Heart left ventricle (tissue), 16 donors: ENCODE measurements around the gene SUSD4. TPM values are rescaled to one million over a fixed set of nuclear protein-coding genes. Genes with fewer than 3 reads are reported as not detected.
A peak's percentile ranks its signal among the peaks of the same experiment; 100 is the strongest.

Source experiments
- ATAC-seq, 4 donors: fragments of 200-7000 bp; cut with Tn5 transposase; one replicate each; pipeline ENCODE4 v1.9.1; 2020 to 2022; ENCODE audit warnings: moderate library complexity in 4 of 4, mild to moderate bottlenecking in 3 of 4, moderate number of reproducible peaks in 1 of 4
- DNase-seq, 5 donors: peaks; one replicate each; pipeline ENCODE4 v3.0.0-alpha.2; 2020
- H3K27ac ChIP-seq, 12 donors: fragments of 200-600 bp; sonication (generic) in 4 of 12; one replicate each; pipeline versions ENCODE4 v1.5.0 to v1.8.0; 2016 to 2022; ENCODE audit warnings: mild to moderate bottlenecking in 2 of 12
- H3K27me3 ChIP-seq, 9 donors: fragments of 200-600 bp; sonication (generic) in 2 of 9; one replicate each; pipeline versions ENCODE4 v1.5.1 to v1.8.0; 2016 to 2022; ENCODE audit warnings: mild to moderate bottlenecking in 3 of 9
- H3K36me3 ChIP-seq, 9 donors: fragments of 200-600 bp; sonication (generic) in 2 of 9; one replicate each; pipeline versions ENCODE4 v1.5.0 to v1.8.0; 2018 to 2022; ENCODE audit warnings: mild to moderate bottlenecking in 2 of 9
- H3K4me1 ChIP-seq, 12 donors: fragments of 200-600 bp; sonication (generic) in 4 of 12; one replicate each; pipeline versions ENCODE4 v1.5.0 to v1.8.0; 2016 to 2022; ENCODE audit warnings: mild to moderate bottlenecking in 3 of 12
- H3K4me3 ChIP-seq, 12 donors: fragments of 200-600 bp; sonication (generic) in 4 of 12; one replicate each; pipeline versions ENCODE4 v1.5.0 to v1.8.0; 2017 to 2022; ENCODE audit warnings: mild to moderate bottlenecking in 9 of 12, moderate library complexity in 4 of 12
- H3K9me3 ChIP-seq, 12 donors: fragments of 200-600 bp; sonication (generic) in 4 of 12; one replicate each; pipeline versions ENCODE4 v1.5.0 to v1.8.0; 2016 to 2022; ENCODE audit warnings: mild to moderate bottlenecking in 1 of 12
- POLR2A ChIP-seq, 2 donors: fragments of 450-650 bp; IDR thresholded peaks; one replicate each; pipeline ENCODE4 v1.6.1; 2017; ENCODE audit warnings: antibody characterized with exemption in 2 of 2, mild to moderate bottlenecking in 2 of 2, moderate library complexity in 2 of 2
- WGBS, 4 donors: extraction: QIAGEN DNeasy Blood & Tissue Kit in 2 of 4; methylation state at CpG; one replicate each; pipeline versions ENCODE4 v1.1.5 to v1.1.7; 2013 to 2018; 5-methylcytosine and 5-hydroxymethylcytosine counted together
- intact Hi-C, 10 donors: fragments of 100-400 bp; cut with DNase I; formaldehyde crosslinking; loops; one replicate each; pipeline versions ENCODE4 v1.11.1 to v1.14.2; 2022
- polyA plus RNA-seq, 2 donors: library from polyadenylated mRNA; stranded (reverse); fragments of 200-250 nt; gene quantifications; one replicate each; pipeline ENCODE4 v1.2.3, GENCODE V29; 2013
- total RNA-seq, 9 donors: library from RNA; depleted of rRNA in 2 of 9; stranded (reverse); fragments of >200 nt in 2 of 9; fragmentation: NEBNext Ultra II Directional in 3 of 9; extraction: Animal tissue kit (Norgen Biotek cat#: 25700) in 3 of 9; gene quantifications; one replicate each; pipeline versions ENCODE4 v1.1.0 to v1.2.4, GENCODE V29; 2016 to 2023
- TF ChIP-seq, protein P1 (sequence below), 12 donors: fragments of 200-600 bp; sonication (generic) in 4 of 12; IDR thresholded peaks; one replicate each; pipeline versions ENCODE4 v1.5.0 to v1.8.0; 2018 to 2022; ENCODE audit warnings: antibody characterized with exemption in 12 of 12, mild to moderate bottlenecking in 5 of 12
- donor health status: ischemic (EF 13 %, LVEDD 7.1; RV severe dilation, severe dysfunction).
- donor health status: healthy with polysubstance abuse.
- donor health status: DM: no; HTN: yes; CAD: no.
- donor health status: DM: no; HTN: no; CAD: no.
- donor health status: ischemic (EF 25% LVEDD 6.9; RV normal size, moderate dysfunction).
- donor health status: ischemic (EF 25% LVEDD 5.7; RV mildly dilated, moderate dysfunction).
- donor health status: healthy.
- donor health status: DM: yes; HTN: yes; CAD: no.
- donor health status: ischemic (EF 35%, LVEDD 5.7; RV mildly dilated, moderate dysfunction).
- donor health status: nonischemic (EF 11% LVEDD 7.7; RV severe dilation, severe dysfunction).
- donor health status: DM: yes; HTN: yes; CAD: no.
- donor health status: PGD.
- donor health status: ischemic (EF 29% LVEDD 5.4; RV normal size, mild dysfunction).
- donor health status: nonischemic (EF 23%, LVEDD 6.1; RV moderate dilation, normal function).

SUSD4 gene
- total and polyA plus RNA-seq, 11 donors = 0.40 to 27.2 (median 2.4) TPM

DNA sequence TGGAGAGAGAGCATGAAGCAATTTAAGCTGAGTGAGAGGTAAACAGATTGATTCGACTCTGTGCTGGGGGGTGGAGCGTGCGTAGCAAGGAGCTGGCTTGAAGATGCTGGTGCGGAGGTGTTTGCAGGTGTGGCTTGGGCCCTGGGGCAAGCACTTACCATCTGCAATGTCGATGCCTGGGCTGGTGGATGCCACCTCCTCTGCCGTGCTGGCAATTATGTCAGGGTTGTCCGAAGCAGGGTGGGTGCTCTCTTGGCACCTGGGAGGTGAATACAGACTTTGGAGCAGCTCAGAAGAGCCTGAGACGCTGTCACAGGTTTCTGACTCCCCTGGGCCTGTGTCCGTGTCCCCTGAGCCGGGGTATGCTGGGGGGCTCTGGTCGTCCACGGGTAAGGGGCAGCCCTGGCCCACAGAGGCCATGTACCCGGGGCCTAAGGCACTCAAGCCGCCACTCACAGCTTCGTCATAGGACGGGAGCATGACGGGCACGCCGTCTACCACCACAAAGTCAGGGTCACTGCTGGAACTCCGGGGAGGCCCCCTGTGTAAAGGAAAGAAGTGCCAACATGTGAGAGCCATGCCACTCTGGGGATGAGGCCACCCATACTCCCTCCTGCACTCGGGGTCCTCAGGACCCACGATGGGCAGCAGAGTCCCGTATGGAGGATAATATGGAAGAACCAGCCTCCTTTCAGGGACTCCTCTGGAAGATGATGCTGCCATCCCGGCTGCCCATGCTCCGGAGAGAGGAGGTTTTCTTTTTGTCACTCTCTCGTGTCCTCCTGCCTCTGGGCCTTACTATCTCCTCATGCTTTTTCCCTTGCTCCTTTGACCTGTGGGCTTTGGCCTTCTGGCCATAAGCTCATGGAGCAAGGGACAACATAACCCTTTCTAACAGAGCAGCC, 140.6 kb downstream of the SUSD4 start:
- no peaks in the 10 kb centered on the region for H3K4me1 ChIP-seq
- ATAC-seq = peak in 1 of 4 donors; percentile 28
- no peaks in the 10 kb centered on the region for H3K27me3 ChIP-seq
- intact Hi-C loops = no loop called here
- TF ChIP-seq, protein P1, sequence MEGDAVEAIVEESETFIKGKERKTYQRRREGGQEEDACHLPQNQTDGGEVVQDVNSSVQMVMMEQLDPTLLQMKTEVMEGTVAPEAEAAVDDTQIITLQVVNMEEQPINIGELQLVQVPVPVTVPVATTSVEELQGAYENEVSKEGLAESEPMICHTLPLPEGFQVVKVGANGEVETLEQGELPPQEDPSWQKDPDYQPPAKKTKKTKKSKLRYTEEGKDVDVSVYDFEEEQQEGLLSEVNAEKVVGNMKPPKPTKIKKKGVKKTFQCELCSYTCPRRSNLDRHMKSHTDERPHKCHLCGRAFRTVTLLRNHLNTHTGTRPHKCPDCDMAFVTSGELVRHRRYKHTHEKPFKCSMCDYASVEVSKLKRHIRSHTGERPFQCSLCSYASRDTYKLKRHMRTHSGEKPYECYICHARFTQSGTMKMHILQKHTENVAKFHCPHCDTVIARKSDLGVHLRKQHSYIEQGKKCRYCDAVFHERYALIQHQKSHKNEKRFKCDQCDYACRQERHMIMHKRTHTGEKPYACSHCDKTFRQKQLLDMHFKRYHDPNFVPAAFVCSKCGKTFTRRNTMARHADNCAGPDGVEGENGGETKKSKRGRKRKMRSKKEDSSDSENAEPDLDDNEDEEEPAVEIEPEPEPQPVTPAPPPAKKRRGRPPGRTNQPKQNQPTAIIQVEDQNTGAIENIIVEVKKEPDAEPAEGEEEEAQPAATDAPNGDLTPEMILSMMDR (IDR thresholded peaks at IDR 0.05) = no peak
- no peaks in the 10 kb centered on the region for H3K36me3 ChIP-seq
- WGBS, 4 donors = 93 to 96% (median 94%) methylated on average over 22 to 26 of the region's 26 CpGs
- H3K4me3 ChIP-seq = no peak overlapping the region
- no peak for DNase-seq
- H3K9me3 ChIP-seq = peaks cover 0 to 15% (median 5%) of the 10 kb centered on the region in 12 donors
- no peak overlapping the region for H3K27ac ChIP-seq

DNA sequence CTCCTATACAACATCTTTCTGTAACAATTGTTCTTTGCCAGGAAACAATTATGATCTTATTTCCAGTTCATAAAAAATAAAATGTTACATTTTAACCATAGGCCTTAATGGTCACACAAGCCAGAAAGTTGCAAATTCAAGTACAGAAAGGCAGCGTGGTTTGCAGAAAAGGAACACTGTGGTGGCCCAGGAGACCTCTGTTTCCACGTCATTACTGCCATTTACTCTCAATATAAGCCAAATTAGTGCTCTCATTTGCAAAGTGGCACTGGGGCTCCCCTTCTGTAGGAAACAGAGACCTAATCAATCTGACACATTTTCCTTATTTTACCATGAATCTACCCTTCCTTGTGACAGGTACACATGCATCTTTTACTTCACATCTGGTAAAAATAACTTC, 141.6 kb downstream of the SUSD4 start:
- Histone ChIP-seq H3K4me1 (no peaks in the 10 kb centered on the region), H3K36me3 (no peaks in the 10 kb centered on the region), H3K9me3 (peaks cover 0 to 19% (median 5%) of the 10 kb centered on the region in 12 donors), H3K27me3 (no peaks in the 10 kb centered on the region), H3K27ac (no peak overlapping the region), H3K4me3 (no peak overlapping the region)
- TF ChIP-seq, protein P1 (IDR thresholded peaks at IDR 0.05) = no peak
- no peak for TF ChIP-seq POLR2A (IDR thresholded peaks at IDR 0.05)
- DNase-seq = no peak
- no peak for ATAC-seq
- WGBS, 4 donors = 80 to 90% (median 81%) methylated on average over 2 of the region's 2 CpGs
- intact Hi-C loops = no loop called here

- ATAC-seq (no peak), DNase-seq (peak in 1 of 5 donors; percentile 36)
- Histone ChIP-seq H3K27me3 (no peaks in the 10 kb centered on the region), H3K36me3 (no peaks in the 10 kb centered on the region), H3K4me3 (no peak overlapping the region), H3K9me3 (peaks cover 0 to 19% (median 5%) of the 10 kb centered on the region in 12 donors), H3K27ac (peak overlapping the region in 1 of 12 donors; percentile 34), H3K4me1 (no peaks in the 10 kb centered on the region)
- 88 to 94% (median 89%) methylated on average over 8 of the region's 8 CpGs for WGBS, 4 donors
- intact Hi-C loops = no loop called here
- TF ChIP-seq, protein P1 (IDR thresholded peaks at IDR 0.05) = no peak
Measured at GRCh38 chr1:223221686-223222085, 142.3 kb downstream of the SUSD4 start.

DNA sequence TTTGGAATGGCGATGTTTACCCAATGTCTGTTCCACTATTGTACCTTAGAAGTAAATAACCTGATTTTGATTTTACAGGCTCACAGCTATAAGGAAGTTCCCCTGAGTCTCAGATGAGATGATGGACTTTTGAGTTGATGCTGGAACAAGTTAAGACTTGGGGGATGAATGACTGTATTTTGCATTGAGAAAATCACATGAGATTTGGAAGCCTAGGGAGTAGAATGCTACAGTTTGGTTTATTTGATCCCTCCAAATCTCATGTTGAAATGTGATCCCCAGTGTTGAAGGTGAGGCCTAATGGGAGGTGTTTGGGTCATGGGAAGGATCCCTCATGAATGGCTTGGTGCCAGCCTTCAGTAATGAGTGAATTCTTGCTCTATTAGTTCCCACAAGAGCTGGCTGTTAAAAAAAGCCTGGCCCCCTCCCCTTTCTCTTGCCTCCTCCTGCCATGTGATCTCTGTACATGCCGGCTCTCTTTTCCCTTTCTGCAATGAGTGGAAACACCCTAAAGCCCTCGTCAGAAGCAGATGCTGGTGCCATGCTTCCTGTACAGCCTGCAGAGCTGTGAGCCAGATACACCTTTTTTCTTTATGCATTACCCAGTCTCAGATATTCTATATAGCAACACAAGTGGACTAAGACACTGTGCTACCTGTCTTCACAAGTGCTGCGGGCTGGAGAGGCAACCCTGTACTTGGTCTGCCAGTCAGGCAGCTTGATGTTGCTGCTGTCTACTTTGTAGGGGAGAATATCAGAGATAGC, 143.9 kb downstream of the SUSD4 start:
- DNase-seq (peak in 1 of 5 donors; percentile 38), ATAC-seq (no peak)
- no peak overlapping the region for H3K4me3 ChIP-seq
- H3K36me3 ChIP-seq = no peaks in the 10 kb centered on the region
- H3K27ac ChIP-seq = peak overlapping the region in 2 of 12 donors; percentile 27 to 34
- no peaks in the 10 kb centered on the region for H3K27me3 ChIP-seq
- intact Hi-C loops = no loop called here
- TF ChIP-seq POLR2A (IDR thresholded peaks at IDR 0.05) = no peak
- TF ChIP-seq, protein P1 (IDR thresholded peaks at IDR 0.05) = no peak
- no peaks in the 10 kb centered on the region for H3K4me1 ChIP-seq
- H3K9me3 ChIP-seq = peaks cover 0 to 19% (median 5%) of the 10 kb centered on the region in 12 donors
- 70 to 79% (median 74%) methylated on average over 4 of the region's 4 CpGs for WGBS, 4 donors
